OCI-LY3 (cell line): ENCODE data around the gene INSIG2.

Experiments used
- H2AFZ ChIP-seq: fragments of 200-600, 300-600 bp; shearing (Covaris generic); 2 replicates; pipeline ENCODE4 v1.6.0; 2014; ENCODE audit warnings: antibody characterized with exemption, low read depth, low read length
- H3K27ac ChIP-seq: fragments of 200-600, 300-600 bp; sonication (generic); 2 replicates; pipeline ENCODE4 v1.5.1; 2014; ENCODE audit warnings: mild to moderate bottlenecking, low read length, moderate library complexity, mixed read lengths
- H3K27me3 ChIP-seq: fragments of 200-600, 300-600 bp; sonication (generic); 2 replicates; pipeline ENCODE4 v1.6.1; 2014; ENCODE audit warnings: low read depth, low read length, mixed read lengths
- H3K36me3 ChIP-seq: fragments of 200-600, 300-600 bp; sonication (generic); replicated peaks from 2 replicates; pipeline ENCODE3; 2014; ENCODE audit warnings: low read depth, low read length, mixed read lengths
- H3K4me1 ChIP-seq: fragments of 300-600, 200-600 bp; sonication (generic); 2 replicates; pipeline ENCODE4 v1.6.1; 2014; ENCODE audit warnings: low read length, mixed read lengths
- H3K4me2 ChIP-seq: fragments of 200-600, 300-600 bp; sonication (generic); 2 replicates; pipeline ENCODE4 v1.6.1; 2014; ENCODE audit warnings: low read length, mixed read lengths
- H3K4me3 ChIP-seq: fragments of 300-600, 200-600 bp; sonication (generic); 2 replicates; pipeline ENCODE4 v1.5.1; 2014; ENCODE audit warnings: antibody characterized with exemption, mild to moderate bottlenecking, low read length, moderate library complexity
- H3K79me2 ChIP-seq: fragments of 300-600, 200-600 bp; shearing (Covaris generic); 2 replicates; pipeline ENCODE4 v1.6.1; 2014; ENCODE audit warnings: mild to moderate bottlenecking, low read length, mixed read lengths
- H3K9ac ChIP-seq: fragments of 300-600, 200-600 bp; shearing (Covaris generic); 2 replicates; pipeline ENCODE4 v1.6.0; 2014; ENCODE audit warnings: mild to moderate bottlenecking, low read length, moderate library complexity
- H3K9me3 ChIP-seq: fragments of 200-600, 300-600 bp; shearing (Covaris generic); 2 replicates; pipeline ENCODE4 v1.6.1; 2014; ENCODE audit warnings: low read length, mixed read lengths; ENCODE audit not compliant: insufficient read depth
- H4K20me1 ChIP-seq: fragments of 200-600, 300-600 bp; sonication (generic); 2 replicates; pipeline ENCODE4 v1.6.1; 2016; ENCODE audit warnings: low read length, mixed read lengths; ENCODE audit not compliant: insufficient read depth
- EZH2phosphoT487 ChIP-seq: fragments of 200-600 bp; shearing (Covaris generic); IDR thresholded peaks from 2 replicates; pipeline ENCODE4 v1.6.1; 2018; ENCODE audit warnings: antibody characterized with exemption, mixed run types, low read depth
- TF ChIP-seq, protein P1 (sequence below): fragments of 200-600, 300-600 bp; sonication (generic); IDR thresholded peaks from 2 replicates; pipeline ENCODE4 v1.5.1; 2014; ENCODE audit warnings: antibody characterized with exemption, low read length, low read depth

INSIG2 gene

DNA sequence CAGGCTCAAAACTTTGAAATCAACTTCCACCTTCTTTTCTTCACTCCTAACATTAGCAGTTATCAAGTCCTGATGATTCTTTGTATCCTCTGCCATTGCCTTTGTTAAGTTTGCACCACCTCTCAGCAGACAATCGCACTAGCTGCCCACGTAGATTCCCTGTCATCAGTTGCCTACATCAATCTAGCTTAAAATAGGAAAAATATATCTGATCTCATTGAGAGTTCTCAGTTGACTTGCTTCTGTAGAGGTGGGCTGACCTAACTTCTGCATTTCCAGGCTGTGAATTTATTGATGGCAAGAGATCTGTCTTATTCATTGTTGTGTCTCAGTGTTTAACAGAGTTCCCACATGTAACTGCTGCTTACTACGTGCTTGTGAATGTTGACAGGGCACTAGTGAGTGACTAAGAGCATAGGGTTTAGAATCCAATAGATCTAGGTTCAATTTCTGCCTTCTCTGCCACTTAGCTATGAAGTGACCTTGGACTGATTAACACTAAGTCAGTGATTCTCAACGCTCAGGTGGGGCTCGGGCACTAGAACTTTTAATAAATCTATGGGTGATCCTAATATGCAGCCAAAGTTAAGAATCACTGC lies 3.7 kb upstream of the INSIG2 start:
- Histone ChIP-seq H3K27ac (no peak overlapping the region), H3K4me3 (no peak overlapping the region), H3K4me2 (no peak overlapping the region), H3K36me3 (peaks cover 2% of the 10 kb centered on the region), H2AFZ (no peak overlapping the region), H3K79me2 (peaks cover 13% of the 10 kb centered on the region), H4K20me1 (peaks cover 2% of the 10 kb centered on the region), H3K9me3 (no peaks in the 10 kb centered on the region), H3K4me1 (peaks cover 10% of the 10 kb centered on the region; the same call in 1 of the 2 replicates), H3K9ac (no peak overlapping the region), H3K27me3 (no peaks in the 10 kb centered on the region)
- no peak for TF ChIP-seq EZH2phosphoT487
- TF ChIP-seq, protein P1, sequence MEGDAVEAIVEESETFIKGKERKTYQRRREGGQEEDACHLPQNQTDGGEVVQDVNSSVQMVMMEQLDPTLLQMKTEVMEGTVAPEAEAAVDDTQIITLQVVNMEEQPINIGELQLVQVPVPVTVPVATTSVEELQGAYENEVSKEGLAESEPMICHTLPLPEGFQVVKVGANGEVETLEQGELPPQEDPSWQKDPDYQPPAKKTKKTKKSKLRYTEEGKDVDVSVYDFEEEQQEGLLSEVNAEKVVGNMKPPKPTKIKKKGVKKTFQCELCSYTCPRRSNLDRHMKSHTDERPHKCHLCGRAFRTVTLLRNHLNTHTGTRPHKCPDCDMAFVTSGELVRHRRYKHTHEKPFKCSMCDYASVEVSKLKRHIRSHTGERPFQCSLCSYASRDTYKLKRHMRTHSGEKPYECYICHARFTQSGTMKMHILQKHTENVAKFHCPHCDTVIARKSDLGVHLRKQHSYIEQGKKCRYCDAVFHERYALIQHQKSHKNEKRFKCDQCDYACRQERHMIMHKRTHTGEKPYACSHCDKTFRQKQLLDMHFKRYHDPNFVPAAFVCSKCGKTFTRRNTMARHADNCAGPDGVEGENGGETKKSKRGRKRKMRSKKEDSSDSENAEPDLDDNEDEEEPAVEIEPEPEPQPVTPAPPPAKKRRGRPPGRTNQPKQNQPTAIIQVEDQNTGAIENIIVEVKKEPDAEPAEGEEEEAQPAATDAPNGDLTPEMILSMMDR = no peak

DNA sequence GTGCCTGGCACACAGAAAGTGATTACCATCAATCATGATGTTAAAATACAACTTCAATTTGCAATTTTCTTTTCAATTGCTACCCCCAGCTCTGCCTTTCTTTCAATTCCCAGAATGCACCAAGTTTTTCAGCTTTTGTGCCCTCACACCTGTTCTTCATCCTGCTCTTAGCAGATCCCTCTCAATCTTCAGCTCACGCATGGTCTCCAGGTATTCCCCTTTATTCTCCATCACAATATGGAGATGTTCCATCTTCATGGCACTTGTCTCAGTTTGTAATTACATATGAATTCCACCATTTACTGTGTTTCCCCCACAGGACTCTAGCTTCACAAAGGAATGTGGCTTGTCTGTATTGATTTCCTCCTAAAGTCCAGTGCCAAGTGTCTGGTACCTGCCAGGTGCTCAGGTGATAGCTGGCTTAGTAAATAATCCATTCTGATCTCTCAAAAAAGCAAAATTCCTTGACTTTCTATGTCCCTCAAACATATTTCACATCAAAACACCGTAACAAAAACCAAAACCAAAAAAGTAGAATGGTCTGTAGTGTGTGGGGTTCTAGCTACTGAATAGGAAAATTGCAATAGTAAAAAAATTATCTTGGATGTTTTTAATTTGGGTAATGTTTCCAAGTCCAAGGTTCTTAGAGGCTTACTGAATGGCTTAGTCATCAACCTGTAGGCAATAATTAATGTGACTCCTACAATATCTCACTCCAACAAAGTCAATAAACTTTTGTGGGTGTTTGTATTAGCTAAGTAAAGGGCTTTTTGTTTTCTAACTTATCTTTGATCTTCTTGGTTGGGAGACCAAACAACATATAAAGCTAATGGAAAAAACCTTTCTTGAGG lies 2.9 kb upstream of the INSIG2 start:
- Histone ChIP-seq H3K4me1 (peaks cover 17% of the 10 kb centered on the region), H3K79me2 (peaks cover 21% of the 10 kb centered on the region), H3K4me3 (no peak overlapping the region), H3K27me3 (no peaks in the 10 kb centered on the region), H4K20me1 (peaks cover 10% of the 10 kb centered on the region), H3K4me2 (no peak overlapping the region), H3K36me3 (peaks cover 11% of the 10 kb centered on the region), H2AFZ (no peak overlapping the region), H3K27ac (no peak overlapping the region), H3K9ac (no peak overlapping the region), H3K9me3 (no peaks in the 10 kb centered on the region)
- no peak for TF ChIP-seq EZH2phosphoT487
- TF ChIP-seq, protein P1 = no peak

DNA sequence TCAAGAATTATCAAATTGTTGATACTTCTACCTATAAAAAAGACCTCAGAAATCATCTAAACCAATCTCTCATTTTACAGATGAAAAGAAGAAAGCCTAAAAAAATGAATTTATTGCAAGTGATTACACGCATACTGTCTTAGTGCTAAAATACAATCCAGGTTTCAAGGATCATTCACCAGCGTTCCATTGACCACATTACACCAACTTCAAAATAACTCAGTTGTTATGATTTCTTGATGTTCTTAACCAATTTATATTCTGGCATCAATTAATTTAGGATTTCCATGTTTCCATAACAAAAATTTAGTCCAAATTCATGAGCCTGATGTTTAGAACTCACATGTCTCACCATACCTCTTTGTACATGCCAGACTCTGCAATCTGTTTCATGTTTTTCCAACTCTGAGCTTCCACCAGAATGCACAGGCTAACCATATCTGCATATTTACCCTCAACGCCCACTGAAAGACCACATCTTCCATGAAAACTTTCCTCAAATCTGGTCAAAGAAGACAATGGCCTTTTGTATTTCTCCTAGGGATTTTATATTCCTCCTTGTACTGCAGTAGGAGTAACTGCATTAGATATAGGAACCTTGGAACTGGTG lies 2.1 kb upstream of the INSIG2 start:
- no peak for TF ChIP-seq EZH2phosphoT487
- TF ChIP-seq, protein P1 = no peak
- H3K36me3 ChIP-seq = peaks cover 14% of the 10 kb centered on the region
- H3K4me3 ChIP-seq = no peak overlapping the region
- no peak overlapping the region for H3K4me2 ChIP-seq
- no peak overlapping the region for H3K9ac ChIP-seq
- no peaks in the 10 kb centered on the region for H3K27me3 ChIP-seq
- no peak overlapping the region for H3K27ac ChIP-seq
- no peak overlapping the region for H2AFZ ChIP-seq
- H4K20me1 ChIP-seq = peaks cover 17% of the 10 kb centered on the region
- H3K9me3 ChIP-seq = no peaks in the 10 kb centered on the region
- H3K4me1 ChIP-seq = peaks cover 24% of the 10 kb centered on the region
- peaks cover 29% of the 10 kb centered on the region for H3K79me2 ChIP-seq
